Loucy (cell line): Measurements from ENCODE around the gene HBD.
"Not testable (repeated sequence)": the region's sequence is repeated elsewhere in the genome, so short reads cannot be mapped to it uniquely, and the experiment has no call there.

Source experiments
- H2AFZ ChIP-seq: fragments of 200-600 bp; sonication (generic); 2 replicates; pipeline ENCODE4 v1.6.0; 2016; ENCODE audit warnings: antibody characterized with exemption, mild to moderate bottlenecking, low read length, moderate library complexity
- H3F3A ChIP-seq: fragments of 200-600 bp; 2 replicates; pipeline ENCODE4 v1.6.0; 2016; ENCODE audit warnings: antibody characterized with exemption, low read depth, mild to moderate bottlenecking
- H3K27me3 ChIP-seq: fragments of 200-600 bp; sonication (generic); 2 replicates; pipeline ENCODE4 v1.6.1; 2014; ENCODE audit warnings: low read length, mild to moderate bottlenecking; ENCODE audit not compliant: insufficient read depth, poor library complexity, severe bottlenecking
- H3K36me3 ChIP-seq: fragments of 200-600 bp; sonication (generic); 2 replicates; pipeline ENCODE4 v1.6.1; 2016; ENCODE audit warnings: low read length; ENCODE audit not compliant: insufficient read depth
- H3K4me1 ChIP-seq: fragments of 200-600 bp; sonication (generic); 2 replicates; pipeline ENCODE4 v1.5.1; 2014; ENCODE audit warnings: low read length, mild to moderate bottlenecking; ENCODE audit not compliant: insufficient read depth, poor library complexity, severe bottlenecking
- H3K4me2 ChIP-seq: fragments of 200-600 bp; sonication (generic); 2 replicates; pipeline ENCODE4 v1.6.0; 2014; ENCODE audit warnings: antibody characterized with exemption, low read length, low read depth, mild to moderate bottlenecking; ENCODE audit not compliant: poor library complexity, severe bottlenecking
- H3K4me3 ChIP-seq: fragments of 200-600 bp; sonication (generic); 2 replicates; pipeline ENCODE4 v1.5.1; 2014; ENCODE audit warnings: low read length, mild to moderate bottlenecking, mixed read lengths; ENCODE audit not compliant: poor library complexity, severe bottlenecking
- H3K79me2 ChIP-seq: fragments of 200-600 bp; sonication (generic); 2 replicates; pipeline ENCODE4 v1.6.1; 2014; ENCODE audit warnings: low read length; ENCODE audit not compliant: insufficient read depth
- H3K9ac ChIP-seq: fragments of 200-600 bp; sonication (generic); 2 replicates; pipeline ENCODE4 v1.6.0; 2014; ENCODE audit warnings: mild to moderate bottlenecking, low read depth, low read length, moderate library complexity; ENCODE audit not compliant: poor library complexity, severe bottlenecking
- H3K9me2 ChIP-seq: fragments of 200-600 bp; sonication (generic); replicated peaks from 2 replicates; pipeline ENCODE4 v1.6.1; 2016; ENCODE audit warnings: low read depth, low read length, mixed read lengths
- H3K9me3 ChIP-seq: fragments of 200-600 bp; sonication (generic); 2 replicates; pipeline ENCODE4 v1.6.1; 2014; ENCODE audit warnings: mild to moderate bottlenecking, antibody characterized with exemption, low read length, low read depth; ENCODE audit not compliant: insufficient read depth
- H4K20me1 ChIP-seq: fragments of 200-600 bp; sonication (generic); 2 replicates; pipeline ENCODE4 v1.6.0; 2014; ENCODE audit warnings: antibody characterized with exemption, low read length, mild to moderate bottlenecking; ENCODE audit not compliant: insufficient read depth, poor library complexity, severe bottlenecking
- CTCF ChIP-seq: fragments of 200-600 bp; sonication (generic); conservative IDR thresholded peaks from 2 replicates; pipeline ENCODE4 v1.5.1; 2014; ENCODE audit warnings: mild to moderate bottlenecking, antibody characterized with exemption, low read length
- EZH2phosphoT487 ChIP-seq: fragments of 200-600 bp; IDR thresholded peaks from 2 replicates; pipeline ENCODE4 v1.6.1; 2018; ENCODE audit warnings: antibody characterized with exemption, mild to moderate bottlenecking, moderate library complexity, borderline replicate concordance

Gene HBD

GRCh38 chr11:5250543-5251204 lies 16.4 kb upstream of the HBD start:
- no peaks in the 10 kb centered on the region for H3K4me1 ChIP-seq

GRCh38 chr11:5249807-5250396 lies 15.6 kb upstream of the HBD start, which contains the start of gene HBG1:
HBG1 (minus strand) TSS chr11:5249857; CDS start chr11:5249804, 53 bp downstream.
- H4K20me1 ChIP-seq, H3K4me2 ChIP-seq, H3K79me2 ChIP-seq, H2AFZ ChIP-seq, H3K27me3 ChIP-seq, H3K9me2 ChIP-seq, H3F3A ChIP-seq, H3K4me1 ChIP-seq, H3K36me3 ChIP-seq, H3K9ac ChIP-seq, H3K4me3 ChIP-seq, H3K9me3 ChIP-seq: not testable (repeated sequence)

More at GRCh38 chr11:5250543-5251204, 16.4 kb upstream of the HBD start:
- Histone ChIP-seq H3K9me3 (no peaks in the 10 kb centered on the region), H4K20me1 (no peaks in the 10 kb centered on the region), H3K9ac (no peak overlapping the region), H3K79me2 (no peaks in the 10 kb centered on the region), H3K4me2 (no peak overlapping the region), H3K9me2 (no peaks in the 10 kb centered on the region), H3F3A (no peaks in the 10 kb centered on the region), H3K36me3 (no peaks in the 10 kb centered on the region), H2AFZ (no peak overlapping the region), H3K4me3 (no peak overlapping the region), H3K27me3 (no peaks in the 10 kb centered on the region)
- TF ChIP-seq EZH2phosphoT487, result no peak
- TF ChIP-seq CTCF, result no peak

- H3K4me3 ChIP-seq, H3K4me2 ChIP-seq, H3K79me2 ChIP-seq, H4K20me1 ChIP-seq, H2AFZ ChIP-seq, H3K9ac ChIP-seq, H3K36me3 ChIP-seq, H3F3A ChIP-seq, H3K9me2 ChIP-seq, H3K9me3 ChIP-seq, H3K27me3 ChIP-seq, H3K4me1 ChIP-seq: not testable (repeated sequence)
These were observed 14.2 kb upstream of the HBD start for GRCh38 chr11:5248498-5248897.

GRCh38 chr11:5247472-5248192 lies 13.3 kb upstream of the HBD start:
- Histone ChIP-seq H3K27me3 (no peaks in the 10 kb centered on the region), H3K4me3 (no peak overlapping the region), H3F3A (no peaks in the 10 kb centered on the region), H4K20me1 (no peaks in the 10 kb centered on the region), H3K36me3 (no peaks in the 10 kb centered on the region), H3K9me2 (no peaks in the 10 kb centered on the region), H3K9me3 (no peaks in the 10 kb centered on the region), H3K4me1 (peaks cover 5% of the 10 kb centered on the region), H3K9ac (no peak overlapping the region), H3K79me2 (no peaks in the 10 kb centered on the region), H3K4me2 (no peak overlapping the region), H2AFZ (no peak overlapping the region)
- no peak for TF ChIP-seq EZH2phosphoT487
- TF ChIP-seq CTCF, result no peak
